GM12801 (cell line): ENCODE data around the gene MYL9.

Experiments
- TF ChIP-seq, protein P1 (sequence below): IDR thresholded peaks from one replicate; pipeline ENCODE4 v1.5.1; 2011; ENCODE audit warnings: control low read depth; ENCODE audit not compliant: insufficient read length; ENCODE audit errors: extremely low read depth

MYL9 gene

DNA sequence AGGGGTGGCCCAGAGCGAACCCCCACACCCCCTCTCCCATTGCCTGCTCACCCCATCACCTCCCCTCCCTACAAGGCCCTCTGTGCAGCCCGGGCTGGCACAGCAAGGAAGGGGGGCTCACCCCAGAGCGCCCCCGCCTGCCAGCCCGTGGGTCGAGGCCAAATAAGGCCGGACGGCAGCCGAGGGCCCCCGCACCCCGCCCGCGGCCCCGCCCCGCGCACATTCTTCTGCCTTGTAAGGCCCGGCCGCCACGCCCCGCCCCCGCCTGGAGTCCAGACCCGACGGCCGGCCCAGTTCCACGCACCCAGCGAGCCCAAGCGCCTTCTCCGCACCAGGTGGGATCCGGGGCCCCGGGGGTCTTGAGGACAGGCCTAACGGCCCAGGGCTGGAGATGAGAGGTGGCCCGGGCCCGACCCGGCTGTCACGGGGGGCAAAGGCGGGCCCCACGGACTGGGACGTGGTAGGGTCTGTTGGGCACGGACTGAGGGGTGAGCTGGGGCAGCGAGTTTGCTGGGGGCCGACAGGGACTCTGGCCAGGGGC is at the start of gene MYL9:
TSS of gene MYL9 (plus strand) at position 293 of the 541 bp plus-strand sequence. CDS start 3,366 bp downstream, outside the sequence.
- TF ChIP-seq, protein P1, sequence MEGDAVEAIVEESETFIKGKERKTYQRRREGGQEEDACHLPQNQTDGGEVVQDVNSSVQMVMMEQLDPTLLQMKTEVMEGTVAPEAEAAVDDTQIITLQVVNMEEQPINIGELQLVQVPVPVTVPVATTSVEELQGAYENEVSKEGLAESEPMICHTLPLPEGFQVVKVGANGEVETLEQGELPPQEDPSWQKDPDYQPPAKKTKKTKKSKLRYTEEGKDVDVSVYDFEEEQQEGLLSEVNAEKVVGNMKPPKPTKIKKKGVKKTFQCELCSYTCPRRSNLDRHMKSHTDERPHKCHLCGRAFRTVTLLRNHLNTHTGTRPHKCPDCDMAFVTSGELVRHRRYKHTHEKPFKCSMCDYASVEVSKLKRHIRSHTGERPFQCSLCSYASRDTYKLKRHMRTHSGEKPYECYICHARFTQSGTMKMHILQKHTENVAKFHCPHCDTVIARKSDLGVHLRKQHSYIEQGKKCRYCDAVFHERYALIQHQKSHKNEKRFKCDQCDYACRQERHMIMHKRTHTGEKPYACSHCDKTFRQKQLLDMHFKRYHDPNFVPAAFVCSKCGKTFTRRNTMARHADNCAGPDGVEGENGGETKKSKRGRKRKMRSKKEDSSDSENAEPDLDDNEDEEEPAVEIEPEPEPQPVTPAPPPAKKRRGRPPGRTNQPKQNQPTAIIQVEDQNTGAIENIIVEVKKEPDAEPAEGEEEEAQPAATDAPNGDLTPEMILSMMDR: no peak

DNA sequence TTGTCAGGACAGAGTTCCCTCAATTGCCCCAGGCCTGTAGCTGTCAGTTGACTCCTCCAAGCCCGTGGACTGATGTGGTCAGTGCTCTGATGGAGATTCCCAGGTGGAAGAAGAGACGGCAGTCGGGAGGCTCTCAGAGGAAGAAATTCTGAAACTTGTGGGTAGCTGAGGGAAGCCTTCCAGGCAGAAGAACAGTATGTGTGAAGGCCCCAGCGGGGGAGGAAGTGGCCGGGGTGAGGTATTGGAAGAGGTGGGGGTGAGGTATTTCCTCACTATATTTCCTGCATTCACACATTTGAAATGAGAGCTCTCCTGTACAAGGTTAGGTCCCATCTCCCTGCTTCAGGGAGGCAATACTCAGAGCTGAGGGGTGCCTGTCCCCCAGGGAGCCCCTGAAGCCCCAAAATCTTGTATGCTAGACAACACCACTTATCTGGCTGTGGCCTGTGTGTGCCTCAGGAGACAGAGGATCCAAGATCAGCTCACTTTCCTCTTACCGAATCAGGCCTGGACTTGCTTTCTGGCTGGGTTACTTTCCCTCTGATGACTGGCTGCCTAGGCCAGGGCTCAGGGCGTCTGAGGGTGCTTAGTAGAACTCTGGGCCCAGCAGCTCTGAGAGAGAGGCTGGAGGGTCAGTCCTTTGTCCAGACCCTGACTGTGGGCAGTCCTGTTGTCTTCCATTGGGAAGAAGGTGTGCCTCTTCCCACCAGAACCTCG is 49.3 kb upstream of the MYL9 start:
- TF ChIP-seq, protein P1: no peak

DNA sequence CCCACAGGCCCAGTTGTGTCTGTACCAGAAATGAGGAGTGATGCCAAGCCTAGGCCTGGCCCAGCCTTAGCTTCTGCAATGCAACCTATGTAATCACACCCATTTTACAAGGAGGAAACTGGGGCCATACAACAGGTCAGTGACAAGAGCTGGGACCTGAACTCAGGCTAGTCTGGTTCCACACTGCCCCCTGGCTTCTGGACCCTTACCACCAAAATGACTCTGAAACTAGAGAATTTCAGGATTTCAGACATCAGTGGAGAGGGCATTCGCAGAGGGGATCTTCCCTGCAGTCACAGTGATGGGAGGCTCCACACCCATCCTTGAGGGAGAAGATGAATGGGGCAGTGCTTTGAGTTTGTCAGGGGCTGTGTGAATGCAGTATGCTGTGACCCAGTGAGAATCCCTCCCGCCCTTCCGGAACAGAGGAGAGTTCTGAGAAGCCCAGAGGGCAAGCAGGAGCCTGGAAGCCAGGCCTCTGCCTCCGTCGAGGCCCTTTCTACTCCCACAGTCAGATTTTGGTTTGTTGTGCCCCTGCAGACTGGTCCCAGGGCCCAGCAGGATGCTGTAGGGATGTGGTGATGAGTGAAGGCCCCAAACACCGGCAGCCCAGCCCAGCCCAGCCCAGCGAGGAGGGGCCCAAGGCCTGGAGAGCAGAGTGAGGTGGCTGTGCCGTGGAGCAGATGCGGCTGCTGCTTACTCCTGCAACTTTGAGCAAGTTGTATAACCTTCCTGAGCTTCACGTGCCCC is 48.1 kb upstream of the MYL9 start:
- TF ChIP-seq, protein P1: no peak

DNA sequence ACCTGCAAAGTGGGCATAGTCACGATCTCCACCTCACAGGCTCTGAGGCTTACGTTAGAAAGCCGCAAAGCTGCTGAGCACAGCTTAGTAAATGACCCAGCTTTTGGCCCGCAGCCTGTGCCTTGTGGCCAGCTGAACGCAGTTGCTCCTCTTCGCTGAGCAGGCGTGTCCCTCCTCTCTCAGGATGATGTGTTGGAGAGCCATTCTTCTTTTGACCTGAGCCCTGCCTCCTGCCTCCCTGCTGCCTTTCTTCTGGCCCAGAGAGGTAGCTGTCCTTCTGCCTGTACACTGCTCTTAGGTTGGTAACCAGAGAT is 47.6 kb upstream of the MYL9 start:
- TF ChIP-seq, protein P1: no peak

DNA sequence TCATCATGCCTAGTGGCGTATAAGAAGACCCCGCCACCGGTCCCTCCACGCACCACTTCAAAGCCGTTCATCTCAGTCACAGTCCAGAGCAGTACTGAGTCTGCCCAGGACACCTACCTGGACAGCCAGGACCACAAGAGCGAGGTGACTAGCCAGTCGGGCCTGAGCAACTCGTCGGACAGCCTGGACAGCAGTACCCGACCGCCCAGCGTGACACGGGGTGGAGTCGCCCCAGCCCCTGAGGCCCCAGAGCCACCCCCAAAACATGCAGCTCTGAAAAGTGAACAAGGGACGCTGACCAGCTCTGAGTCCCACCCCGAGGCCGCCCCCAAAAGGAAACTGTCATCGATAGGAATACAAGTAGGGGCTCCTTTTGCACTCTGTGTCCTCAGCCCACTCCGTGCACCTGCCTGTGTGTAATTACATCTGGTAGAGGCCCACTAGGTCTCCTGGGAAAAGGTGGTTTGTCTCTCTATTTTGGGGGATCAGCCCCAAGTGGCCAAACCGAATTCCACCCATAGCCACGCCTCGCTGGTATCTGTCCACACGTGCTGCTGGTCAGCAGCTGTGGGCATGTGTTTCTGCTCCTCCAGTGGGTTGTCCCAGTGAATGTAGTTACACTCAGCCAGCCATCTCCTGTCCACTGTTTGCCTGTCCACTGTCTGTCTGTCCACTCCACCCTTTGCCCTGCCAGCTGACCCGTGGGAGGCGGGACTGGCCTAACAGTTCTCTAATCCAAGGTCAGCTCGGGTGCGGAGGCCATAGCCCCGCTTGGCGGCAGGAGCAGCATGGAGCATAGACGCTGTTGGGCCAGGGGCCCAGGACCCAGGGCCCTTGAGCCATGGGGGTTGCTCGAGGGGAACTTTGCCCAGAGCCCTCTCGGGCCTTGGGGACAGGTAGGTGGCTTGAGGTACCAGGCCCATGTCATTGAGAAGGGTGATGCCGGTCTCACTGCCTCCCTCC is 44.3 kb upstream of the MYL9 start:
- TF ChIP-seq, protein P1: no peak

DNA sequence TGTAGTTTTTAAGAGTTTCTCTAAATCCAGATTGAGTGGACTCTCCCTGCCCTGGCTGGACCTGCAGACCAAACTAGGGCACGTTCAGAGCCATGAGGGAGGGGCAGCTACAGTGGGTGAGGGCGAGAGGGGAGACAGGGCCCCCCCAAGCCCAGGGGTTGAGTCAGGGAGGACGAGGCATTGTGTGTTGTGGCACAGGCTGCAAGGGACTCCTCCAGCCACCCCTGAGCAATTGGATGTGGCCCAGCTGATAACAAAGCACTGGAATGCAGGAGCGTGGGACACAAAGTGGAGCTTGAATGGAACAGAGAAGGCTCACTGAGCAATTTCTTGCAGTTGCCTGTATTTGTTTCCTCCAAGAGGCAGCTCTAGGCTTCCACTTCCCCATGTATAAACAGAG is 43.5 kb upstream of the MYL9 start:
- TF ChIP-seq, protein P1: no peak
